Spleen (tissue), 7 donors: ENCODE measurements around the gene KIF27.

Source experiments
- CTCF ChIP-seq, 11 experiments: fragments of 200-600 bp in 7 of 11; fragments of 450-650 bp in 4 of 11; sonication (generic) in 4 of 11; IDR thresholded peaks in 8 of 11; conservative IDR thresholded peaks in 3 of 11; 1 replicate in 7 of 11; 2 replicates in 4 of 11; pipeline versions ENCODE4 v1.4.0 to v1.8.0; 2016 to 2021; ENCODE audit warnings: antibody characterized with exemption in 11 of 11, inconsistent platforms in 4 of 11, mild to moderate bottlenecking in 1 of 11
- POLR2A ChIP-seq, 3 donors: fragments of 450-650 bp; IDR thresholded peaks; one replicate each; pipeline ENCODE4 v1.5.1; 2017; ENCODE audit warnings: antibody characterized with exemption in 3 of 3, mild to moderate bottlenecking in 1 of 3
- POLR2AphosphoS5 ChIP-seq, 3 donors: sonication (generic); formaldehyde crosslinking; IDR thresholded peaks; one replicate each; pipeline ENCODE4 v1.5.1; 2017; ENCODE audit warnings: antibody characterized with exemption in 3 of 3
- donor health status: DM: no; HTN: no; CAD: no; lungs with moderate emphysema.
- donor health status: DM: no; HTN: no; CAD: no.
- donor health status: DM: no; HTN: no; CAD: no.

GRCh38 chr9:83957248-83957513, 35.9 kb upstream of the KIF27 start:
- TF ChIP-seq CTCF (IDR thresholded peaks at IDR 0.05 in 8 of 11, conservative IDR thresholded peaks at IDR 0.05 in 3 of 11) (no peak), POLR2A (IDR thresholded peaks at IDR 0.05) (no peak), POLR2AphosphoS5 (IDR thresholded peaks at IDR 0.05) (no peak)
